Subcutaneous preadipocyte (primary cell): ENCODE measurements around the gene LRRC8A. TPM values are rescaled to one million over a fixed set of nuclear protein-coding genes. Genes with fewer than 3 reads are reported as not detected.

ENCODE experiments used
- total RNA-seq: library from RNA; depleted of rRNA; stranded (reverse); fragments of >200 nt; gene quantifications from 2 replicates; pipeline ENCODE4 v1.2.3, GENCODE V29; 2012

Gene LRRC8A
- total RNA-seq = 41.5 and 54.5 TPM in 2 replicates

DNA sequence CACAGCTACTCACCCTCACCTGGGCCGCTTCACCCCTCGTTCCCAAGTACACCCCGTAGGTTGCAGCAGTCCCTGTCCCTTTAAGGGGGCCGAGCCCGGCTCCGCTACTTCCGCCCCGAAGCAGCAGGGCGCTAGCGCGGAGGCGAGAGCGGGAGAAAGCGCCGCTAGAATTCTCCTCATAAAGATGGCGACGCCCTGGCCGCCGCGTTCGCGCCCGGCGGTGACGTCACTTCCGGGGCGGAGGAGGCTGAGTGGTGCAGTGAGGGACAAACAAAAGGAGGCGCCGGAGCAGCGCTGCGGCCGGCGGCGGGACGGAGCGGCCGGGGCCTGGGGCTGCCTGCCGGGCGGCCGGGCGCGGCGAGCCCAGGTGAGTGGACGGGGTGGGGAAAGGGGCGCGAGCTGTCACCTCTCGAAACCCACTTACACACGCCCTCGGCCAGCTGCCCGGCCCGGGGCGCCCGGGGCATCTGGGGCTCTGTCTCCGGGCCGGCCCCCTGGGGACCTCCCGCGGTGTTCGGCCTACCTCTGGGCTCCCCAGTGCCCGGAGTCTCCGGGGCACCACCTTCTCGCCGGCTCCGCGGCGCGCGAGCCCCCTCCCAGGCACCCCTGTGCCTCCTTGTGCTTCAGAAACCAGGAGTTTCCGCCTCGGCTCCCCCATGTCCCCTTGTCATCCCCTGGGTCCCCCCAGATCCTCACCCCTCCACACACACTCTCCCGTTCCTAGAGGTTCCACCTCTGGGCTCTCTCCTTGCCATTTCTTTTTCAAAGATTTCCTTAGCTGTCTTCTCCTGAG is at the start of gene LRRC8A, which contains the start of gene KYAT1:
Gene LRRC8A, plus strand, starts transcription at position 250 of the 793 bp plus-strand sequence. CDS start 25,032 bp downstream, outside the sequence.
Gene KYAT1, minus strand, starts transcription at position 67 of the 793 bp plus-strand sequence. CDS start 36,545 bp downstream, outside the sequence.

DNA sequence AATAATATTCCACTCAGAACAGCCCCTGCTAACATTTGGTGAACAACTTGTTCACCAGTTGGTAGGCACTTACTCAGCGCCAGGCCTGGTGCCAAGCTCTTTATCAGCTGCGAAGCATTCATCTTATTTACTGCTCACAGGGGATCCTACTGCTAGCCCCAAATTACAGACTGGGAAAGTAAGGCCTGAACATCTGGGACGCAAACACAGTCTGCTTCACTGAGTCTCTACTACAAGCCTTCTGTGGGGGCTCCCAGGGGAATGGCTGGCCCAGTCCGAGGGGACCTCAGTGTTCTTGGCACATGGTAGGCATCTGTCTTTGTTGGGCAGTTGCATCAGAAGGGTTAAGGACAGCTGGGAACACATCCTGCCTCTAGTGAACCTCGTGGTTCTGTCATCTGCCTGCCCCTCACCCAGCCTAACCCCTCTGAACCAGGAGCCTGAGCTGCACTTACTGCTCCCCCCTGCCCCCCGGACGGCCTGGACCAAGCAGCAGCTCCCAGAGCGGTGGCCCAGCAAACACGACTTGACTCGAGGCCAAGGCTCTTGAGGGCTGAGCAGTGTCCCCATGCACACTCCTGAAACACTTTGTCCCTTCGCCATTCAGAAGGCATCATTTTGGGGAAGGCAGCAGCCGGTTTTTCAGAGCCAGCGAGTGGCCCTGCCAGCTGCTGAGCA is 38.6 kb downstream of the LRRC8A start, which contains the start of gene PHYHD1:
Gene PHYHD1, plus strand, starts transcription at position 602 of the 678 bp plus-strand sequence. CDS start 1,342 bp downstream, outside the sequence.

DNA sequence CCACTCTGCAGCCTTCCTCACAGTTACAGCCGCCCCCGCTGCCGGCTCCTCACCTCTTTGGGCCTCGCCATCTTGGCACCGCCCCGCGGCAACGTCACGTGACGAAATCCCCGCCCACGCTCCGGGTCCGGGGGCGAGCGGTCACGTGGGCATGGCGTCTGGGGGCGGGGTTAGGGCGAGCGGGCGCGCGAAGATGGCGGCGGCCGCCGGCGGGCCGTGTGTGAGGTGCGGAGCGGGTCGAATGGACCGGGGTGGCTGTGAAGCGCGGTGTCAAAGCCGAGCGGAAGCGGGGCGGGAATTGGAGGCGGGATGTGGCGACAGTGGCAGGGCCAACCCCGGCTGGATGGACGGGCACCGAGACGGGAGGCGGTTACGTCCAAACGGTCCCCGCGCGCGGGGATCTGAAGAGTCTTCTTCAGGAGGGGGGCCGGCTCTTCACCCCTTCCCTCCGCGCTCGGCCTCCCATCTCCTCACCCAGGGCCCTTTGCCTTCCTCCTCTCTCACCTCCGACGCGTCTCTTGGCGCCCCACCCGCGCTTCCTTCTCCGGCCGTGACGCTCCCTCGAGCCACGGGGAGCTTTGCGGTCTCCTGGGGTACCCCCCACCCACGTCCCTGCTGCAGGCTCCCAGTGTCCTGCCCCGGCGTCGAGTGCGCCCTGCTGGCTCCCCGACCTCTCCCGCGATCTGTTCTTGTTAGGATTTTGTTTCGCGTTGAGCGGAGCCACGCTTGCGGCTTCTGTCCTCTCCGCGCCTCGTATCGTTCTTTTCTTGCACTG is 65.8 kb downstream of the LRRC8A start, which contains the start of the genes DOLK and NUP188:
Gene DOLK, minus strand, starts transcription at position 77 of the 775 bp plus-strand sequence. CDS start 300 bp downstream, outside the sequence.
Gene NUP188, plus strand, starts transcription at position 173 of the 775 bp plus-strand sequence. Its CDS starts 21 bp downstream, at position 194.

Other genes starting within 250 kb of the LRRC8A start
- gene DYNC2I2, start 225.3 kb upstream of the LRRC8A start, total RNA-seq = 62.1 and 83.9 TPM in 2 replicates
- 321 and 441 TPM in 2 replicates for gene SET, start 192.9 kb upstream of the LRRC8A start, total RNA-seq
- gene PKN3, start 179.6 kb upstream of the LRRC8A start, total RNA-seq = 1.8 and 3.3 TPM in 2 replicates
- gene ZDHHC12, start 158.0 kb upstream of the LRRC8A start, total RNA-seq = 28.2 and 34.2 TPM in 2 replicates
- gene ZER1, start 110.2 kb upstream of the LRRC8A start, total RNA-seq = 16.8 and 17.3 TPM in 2 replicates
- 8.8 and 9.2 TPM in 2 replicates for gene TBC1D13, start 94.9 kb upstream of the LRRC8A start, total RNA-seq
- 20.6 and 22.7 TPM in 2 replicates for gene ENDOG, start 63.6 kb upstream of the LRRC8A start, total RNA-seq
- 15.1 and 20.5 TPM in 2 replicates for gene SPOUT1, start 52.3 kb upstream of the LRRC8A start, total RNA-seq
- gene KYAT1, start 183 bp upstream of the LRRC8A start, total RNA-seq = 7.3 and 9.8 TPM in 2 replicates
- 3.3 and 11.4 TPM in 2 replicates for gene PHYHD1, start 38.8 kb downstream of the LRRC8A start, total RNA-seq
- gene DOLK, start 65.5 kb downstream of the LRRC8A start, total RNA-seq = 22.4 and 27.6 TPM in 2 replicates
- gene NUP188, start 65.6 kb downstream of the LRRC8A start, total RNA-seq = 51.4 and 80.2 TPM in 2 replicates
- 30.5 and 36.8 TPM in 2 replicates for gene SH3GLB2, start 146.2 kb downstream of the LRRC8A start, total RNA-seq
- 16.9 and 24.6 TPM in 2 replicates for gene MIGA2, start 154.5 kb downstream of the LRRC8A start, total RNA-seq
- gene DOLPP1, start 199.0 kb downstream of the LRRC8A start, total RNA-seq = 8.1 and 11.3 TPM in 2 replicates
- gene CRAT, start 228.7 kb downstream of the LRRC8A start, total RNA-seq = 67.1 and 81.9 TPM in 2 replicates
- 71.3 and 81.3 TPM in 2 replicates for gene PTPA, start 229.3 kb downstream of the LRRC8A start, total RNA-seq